ENCODE data around the gene RNF180.

RNF180 gene, protein sequence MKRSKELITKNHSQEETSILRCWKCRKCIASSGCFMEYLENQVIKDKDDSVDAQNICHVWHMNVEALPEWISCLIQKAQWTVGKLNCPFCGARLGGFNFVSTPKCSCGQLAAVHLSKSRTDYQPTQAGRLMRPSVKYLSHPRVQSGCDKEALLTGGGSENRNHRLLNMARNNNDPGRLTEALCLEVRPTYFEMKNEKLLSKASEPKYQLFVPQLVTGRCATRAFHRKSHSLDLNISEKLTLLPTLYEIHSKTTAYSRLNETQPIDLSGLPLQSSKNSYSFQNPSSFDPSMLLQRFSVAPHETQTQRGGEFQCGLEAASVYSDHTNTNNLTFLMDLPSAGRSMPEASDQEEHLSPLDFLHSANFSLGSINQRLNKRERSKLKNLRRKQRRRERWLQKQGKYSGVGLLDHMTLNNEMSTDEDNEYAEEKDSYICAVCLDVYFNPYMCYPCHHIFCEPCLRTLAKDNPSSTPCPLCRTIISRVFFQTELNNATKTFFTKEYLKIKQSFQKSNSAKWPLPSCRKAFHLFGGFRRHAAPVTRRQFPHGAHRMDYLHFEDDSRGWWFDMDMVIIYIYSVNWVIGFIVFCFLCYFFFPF

DNA sequence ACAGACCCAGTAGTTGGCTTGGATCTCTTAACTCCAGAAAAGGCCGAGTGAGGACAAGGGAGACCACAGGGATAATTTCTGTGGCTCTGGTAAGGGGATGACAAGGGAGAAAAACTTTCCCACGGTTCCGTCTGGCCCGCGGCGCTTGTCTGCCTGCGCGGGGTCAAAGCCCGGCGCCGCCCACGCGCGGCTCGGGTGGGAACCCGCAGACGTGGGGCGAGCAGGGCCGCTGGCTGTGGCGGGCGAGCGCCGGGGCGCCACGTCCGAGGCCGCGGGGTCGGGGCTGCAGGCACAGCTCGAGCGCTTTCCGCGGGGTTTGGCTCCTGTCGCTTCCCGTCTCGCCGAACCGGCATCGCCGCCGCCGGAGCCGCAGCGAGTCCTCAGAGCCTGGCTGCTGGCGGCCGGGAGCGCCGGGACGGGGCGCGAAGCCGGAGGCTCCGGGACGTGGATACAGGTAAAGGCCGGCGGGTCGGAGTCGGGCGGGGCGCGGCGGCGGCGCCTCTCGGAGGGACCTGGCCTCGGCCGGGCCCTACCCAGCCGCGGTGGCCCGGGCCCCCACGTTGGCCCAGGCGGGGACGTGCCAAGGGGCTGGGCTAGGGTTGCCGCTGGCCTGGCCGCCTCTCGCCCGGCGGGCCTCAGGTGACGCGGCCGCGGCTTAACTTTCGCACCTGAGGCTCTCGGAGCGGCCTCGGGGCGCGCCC, at the start of gene RNF180:
RNF180 (plus strand) TSS at position 344 of the 701 bp plus-strand sequence. CDS start 34,965 bp downstream, outside the sequence.
- peak in 10 of 14 donors; percentile 10 to 76 (median 46) for DNase-seq

GRCh38 chr5:64125521-64125920, 40.1 kb upstream of the RNF180 start:
- no peak for DNase-seq

DNA sequence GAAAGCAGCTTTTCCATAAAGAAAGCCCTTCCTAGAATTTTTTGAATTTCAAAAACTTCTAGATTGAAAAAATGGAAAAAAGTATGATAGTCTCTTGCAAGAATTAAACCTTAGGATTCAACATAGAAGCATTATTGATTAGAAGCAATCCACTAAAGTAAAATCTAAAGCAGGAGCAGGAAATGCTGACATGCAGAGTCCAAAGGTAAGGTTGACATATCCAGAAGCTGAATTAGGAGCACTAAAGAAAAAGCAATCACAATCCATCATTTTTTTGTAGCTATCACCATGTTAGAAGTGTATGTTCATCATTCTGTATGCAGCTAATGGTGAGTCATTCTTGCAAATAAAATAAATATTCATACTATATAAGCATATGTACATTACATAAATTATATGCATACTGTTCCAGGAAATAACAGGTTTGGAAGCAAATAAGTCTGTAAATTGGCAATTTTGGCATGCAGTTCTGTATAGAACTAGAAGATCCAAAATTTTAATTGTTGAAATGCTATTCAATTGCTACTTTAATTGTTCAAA, 39.4 kb upstream of the RNF180 start:
- DNase-seq, result no peak

- DNase-seq, result no peak
Measured at GRCh38 chr5:64140018-64140417, 25.6 kb upstream of the RNF180 start.

- DNase-seq, result no peak
Measured at GRCh38 chr5:64144425-64145215, 21.0 kb upstream of the RNF180 start.

DNA sequence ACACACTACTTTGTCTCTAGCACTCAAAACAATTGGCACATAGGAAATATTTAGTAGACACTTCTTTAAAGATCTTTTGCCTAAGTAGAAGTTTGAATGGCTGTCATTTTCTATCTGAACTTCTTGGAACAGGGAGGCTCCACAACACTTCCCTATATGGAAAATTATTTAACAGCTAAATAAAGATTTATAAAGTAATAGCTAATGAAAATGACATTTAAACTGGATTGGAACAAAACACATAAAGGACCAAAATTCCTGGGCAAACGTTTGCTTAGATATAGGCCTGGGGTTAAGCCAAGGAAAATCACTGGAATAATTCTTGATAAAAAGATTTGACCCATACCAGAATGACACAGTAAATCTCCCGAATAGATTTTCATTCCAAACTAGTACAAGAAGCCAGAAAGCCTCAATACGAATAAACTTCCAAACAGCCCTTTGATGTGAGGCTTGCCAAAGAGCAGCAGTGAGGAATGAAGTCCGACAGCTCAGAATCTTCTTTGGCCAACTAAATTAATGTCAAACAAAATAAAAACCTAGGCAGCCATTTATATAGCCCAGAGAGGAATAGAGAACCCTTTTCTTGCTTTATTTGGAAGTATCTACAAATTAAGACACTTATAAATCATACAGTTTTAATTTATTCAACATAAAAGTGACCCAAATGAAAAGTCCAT, 20.3 kb upstream of the RNF180 start:
- DNase-seq, result no peak

DNA sequence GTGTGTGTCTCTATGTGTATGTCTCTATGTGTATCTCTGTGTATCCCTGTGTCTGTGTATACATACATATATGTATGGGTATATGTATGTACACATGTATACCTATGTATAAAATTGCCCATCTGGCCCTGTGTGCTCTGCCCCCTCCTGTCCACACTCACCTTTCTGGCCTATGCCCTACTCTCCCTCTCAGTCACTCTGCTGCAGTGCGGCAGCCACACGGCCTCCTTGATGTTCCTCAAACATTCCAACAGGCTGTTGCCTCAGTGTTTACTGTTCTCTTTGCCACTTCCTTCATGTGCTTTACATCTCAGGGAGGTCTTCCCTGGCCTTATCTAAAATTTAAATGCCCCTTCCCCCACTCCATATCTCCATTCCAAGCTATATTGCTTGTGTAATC, 18.3 kb upstream of the RNF180 start:
- DNase-seq, result no peak

GRCh38 chr5:64147849-64148441, 17.7 kb upstream of the RNF180 start:
- DNase-seq, result peak in 11 of 14 donors; percentile 5 to 47 (median 26)

GRCh38 chr5:64149268-64149667, 16.4 kb upstream of the RNF180 start:
- DNase-seq, result no peak

GRCh38 chr5:64149857-64150521, 15.7 kb upstream of the RNF180 start:
- DNase-seq, result no peak

- DNase-seq, result no peak
Measured at GRCh38 chr5:64156261-64156660, 9.4 kb upstream of the RNF180 start.

DNA sequence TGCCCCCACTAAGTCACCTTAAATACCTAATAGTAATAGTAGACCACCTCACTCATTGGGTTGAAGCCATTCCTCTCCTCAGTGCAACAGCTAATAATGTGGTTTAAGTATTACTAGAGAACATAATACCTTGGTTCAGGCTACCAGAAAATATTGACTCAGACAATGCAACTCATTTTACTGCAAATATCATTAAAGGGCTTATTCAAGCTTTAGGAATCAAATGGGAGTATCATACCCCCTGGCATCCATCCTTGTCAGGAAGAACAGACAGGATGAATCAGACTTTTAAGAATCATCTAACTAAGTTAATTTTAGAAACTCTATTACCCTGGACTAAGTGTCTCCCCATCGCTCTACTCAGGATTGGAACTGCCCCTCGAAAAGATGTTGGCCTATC, 6.8 kb upstream of the RNF180 start:
- no peak for DNase-seq

DNA sequence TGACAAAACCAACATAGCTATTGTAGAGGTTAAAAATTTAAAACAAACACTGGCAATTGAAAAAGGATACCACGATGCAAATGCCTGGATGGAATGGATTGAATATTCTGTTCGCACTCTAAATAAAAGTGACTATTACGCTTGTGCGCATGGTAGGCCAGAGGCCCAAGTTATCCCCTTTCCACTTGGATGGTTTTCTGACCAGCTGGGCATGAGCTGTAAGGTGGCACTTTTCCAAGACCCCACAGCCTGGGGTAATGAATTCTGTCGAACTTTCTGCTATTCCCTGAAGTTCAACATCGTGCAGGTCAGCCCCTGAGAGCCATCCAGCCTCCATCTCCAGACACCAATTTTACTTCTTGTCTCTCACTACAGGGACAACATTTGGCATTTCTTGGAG, 5.4 kb upstream of the RNF180 start:
- no peak for DNase-seq

GRCh38 chr5:64161420-64161819, 4.2 kb upstream of the RNF180 start:
- no peak for DNase-seq

DNA sequence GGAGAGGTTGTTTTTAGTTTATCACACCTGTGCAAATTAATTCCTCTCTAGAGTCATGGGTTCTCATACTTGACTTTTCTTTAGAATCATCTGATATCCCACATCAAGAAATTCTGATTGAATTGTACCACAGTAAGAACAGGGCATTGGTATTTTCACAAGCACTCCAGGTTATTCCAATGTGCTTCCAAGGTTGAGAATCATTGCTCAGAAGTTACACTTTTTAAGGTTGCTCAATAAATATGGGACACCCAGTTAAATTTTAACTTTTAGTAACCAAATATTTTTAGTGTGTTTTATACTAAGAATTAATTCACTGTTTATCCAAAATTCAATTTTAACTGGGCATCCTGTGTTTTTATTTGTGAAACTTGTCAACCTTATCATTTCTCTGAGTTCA, 2.5 kb upstream of the RNF180 start:
- DNase-seq, result no peak

- DNase-seq, result no peak
Measured at GRCh38 chr5:64163746-64164145, 1.9 kb upstream of the RNF180 start.

DNA sequence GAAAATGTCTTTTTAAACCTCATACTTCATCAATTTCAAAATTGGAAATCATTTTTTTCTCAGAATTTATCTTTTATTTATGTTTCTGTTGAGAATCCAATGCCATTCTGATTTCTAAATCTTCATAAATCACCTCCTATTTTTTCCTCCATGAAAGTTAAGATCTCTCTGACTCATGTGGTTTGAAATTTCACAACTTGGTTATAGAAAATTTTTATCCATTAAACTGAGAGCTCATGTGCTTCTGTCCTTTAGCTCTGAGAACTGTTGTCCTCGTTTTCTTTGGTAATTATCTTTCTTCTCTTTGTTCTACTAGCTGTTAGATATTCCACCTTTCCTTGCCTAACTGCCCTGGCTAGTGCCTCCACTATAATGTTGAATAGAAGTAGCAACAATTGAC, 1.5 kb upstream of the RNF180 start:
- no peak for DNase-seq

DNA sequence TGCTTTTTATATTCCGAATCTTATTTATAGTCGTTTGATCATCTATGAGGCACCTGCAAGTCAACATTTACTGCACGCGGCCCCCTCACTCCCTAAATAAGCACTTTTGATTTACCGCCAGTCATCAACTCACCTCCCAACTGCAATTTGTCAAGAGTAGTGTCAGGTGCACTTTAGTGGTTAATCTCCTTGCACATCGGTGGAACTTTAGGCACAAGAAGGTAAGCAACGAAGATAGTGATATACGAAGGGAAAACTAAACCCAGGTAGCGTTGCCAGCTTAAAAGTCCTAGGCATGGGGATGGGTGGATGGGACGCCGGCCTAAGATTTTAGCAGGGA, 513 bp upstream of the RNF180 start:
- DNase-seq, result peak in 1 of 14 donors; percentile 35

- peak in 5 of 14 donors; percentile 20 to 54 (median 46) for DNase-seq
Measured at GRCh38 chr5:64166201-64166959, 737 bp downstream of the RNF180 start.

DNA sequence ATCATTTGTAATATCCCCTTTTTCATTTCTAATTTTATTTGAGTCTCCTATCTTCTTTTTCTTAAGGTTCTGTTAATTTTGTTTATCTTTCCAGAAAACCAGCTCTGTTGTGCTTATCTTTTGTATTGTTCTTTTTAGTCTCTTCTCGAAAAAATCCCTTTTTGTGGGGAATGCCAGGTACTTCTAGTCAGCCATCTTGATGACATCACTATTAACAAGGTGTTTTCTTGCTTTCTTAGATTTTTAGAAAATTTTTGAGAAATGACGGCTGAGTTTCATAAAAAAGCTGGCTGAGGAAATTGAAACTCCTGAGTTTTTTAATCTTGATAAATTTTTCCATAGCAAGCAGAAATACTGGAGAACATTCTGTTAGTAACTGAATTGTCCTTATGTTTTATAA, 10.7 kb downstream of the RNF180 start:
- DNase-seq, result no peak

Data from C1 segment of cervical spinal cord (tissue), 14 donors.